ENCODE data around the gene C2.
"Not testable (repeated sequence)": the region's sequence is repeated elsewhere in the genome, so short reads cannot be mapped to it uniquely, and the experiment has no call there.

The C2 gene

DNA sequence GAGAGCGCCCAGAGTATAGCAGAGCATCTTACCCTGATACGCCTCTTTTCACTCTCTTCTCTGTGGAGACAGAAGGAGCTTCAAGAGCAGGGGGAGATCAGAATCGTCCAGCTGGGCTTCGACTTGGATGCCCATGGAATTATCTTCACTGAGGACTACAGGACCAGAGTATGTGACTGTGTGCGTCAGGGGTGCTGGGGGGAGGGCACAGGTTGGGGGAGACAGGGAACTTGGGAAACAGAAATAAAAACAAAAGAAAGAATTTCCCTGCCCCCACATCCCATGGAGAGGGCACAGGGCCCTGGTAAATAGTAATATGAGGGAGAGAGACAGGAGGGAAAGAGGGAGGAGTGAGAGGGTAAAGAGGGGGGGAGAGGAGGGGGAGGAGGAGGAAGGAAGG lies 51.3 kb downstream of the C2 start:
- DNase-seq (ENCODE audit: low read depth), result no peak

DNA sequence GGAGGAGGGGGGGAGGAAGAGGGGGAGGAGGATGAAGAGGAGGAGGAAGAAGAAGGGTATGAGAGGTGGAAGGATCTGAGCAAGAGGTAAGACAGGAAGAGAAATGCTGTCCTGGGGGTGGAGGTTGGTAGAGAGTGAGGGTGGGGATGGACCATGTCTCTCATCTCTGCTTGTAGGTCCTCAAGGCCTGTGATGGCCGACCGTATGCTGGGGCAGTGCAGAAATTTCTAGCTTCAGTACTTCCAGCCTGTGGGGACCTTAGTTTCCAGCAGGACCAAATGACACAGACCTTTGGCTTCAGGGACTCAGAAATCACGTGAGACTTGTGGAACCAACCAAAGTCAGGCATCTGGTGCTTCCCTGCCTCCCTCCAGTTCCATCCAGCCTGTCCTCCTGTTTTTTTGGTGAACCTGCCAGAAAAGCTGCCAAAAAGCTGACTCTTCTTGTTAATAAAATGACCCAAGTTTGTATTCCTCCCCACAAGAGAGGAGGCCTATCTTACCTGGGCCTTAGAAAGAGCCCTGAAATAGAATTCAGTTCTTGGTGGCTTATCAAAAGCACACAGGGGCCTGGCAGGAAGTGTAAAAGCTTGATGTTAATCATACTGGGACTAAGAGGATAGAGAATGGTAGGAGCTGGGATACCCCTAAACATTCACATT lies 51.9 kb downstream of the C2 start:
- DNase-seq (ENCODE audit: low read depth), result no peak

DNA sequence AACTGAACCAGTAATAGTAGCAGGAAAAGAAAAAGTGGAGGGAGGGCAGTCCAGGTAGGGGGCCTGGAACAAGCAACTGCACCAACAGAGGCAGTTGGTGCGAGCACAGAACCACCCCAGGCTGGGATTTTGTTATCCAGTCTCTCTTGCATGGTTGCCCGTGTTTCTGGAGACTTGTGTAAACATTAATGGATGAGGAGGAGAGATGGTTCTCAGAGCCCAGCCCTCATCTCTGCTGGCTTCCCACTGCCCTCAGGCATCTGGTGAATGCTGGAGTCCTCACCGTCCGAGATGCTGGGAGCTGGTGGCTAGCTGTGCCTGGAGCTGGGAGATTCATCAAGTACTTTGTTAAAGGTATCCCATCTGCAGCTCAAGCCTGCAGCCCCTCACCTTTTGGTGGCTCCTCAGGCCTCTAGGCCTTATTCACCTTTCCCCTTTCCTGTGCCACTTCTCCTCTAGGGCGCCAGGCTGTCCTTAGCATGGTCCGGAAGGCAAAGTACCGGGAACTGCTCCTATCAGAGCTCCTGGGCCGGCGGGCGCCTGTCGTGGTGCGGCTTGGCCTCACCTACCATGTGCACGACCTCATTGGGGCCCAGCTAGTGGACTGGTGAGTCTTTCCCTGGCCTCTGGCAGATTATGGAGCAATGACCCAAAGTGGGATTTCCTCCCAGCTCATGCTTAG lies 52.8 kb downstream of the C2 start:
- not testable (repeated sequence) for DNase-seq (ENCODE audit: low read depth)

DNA sequence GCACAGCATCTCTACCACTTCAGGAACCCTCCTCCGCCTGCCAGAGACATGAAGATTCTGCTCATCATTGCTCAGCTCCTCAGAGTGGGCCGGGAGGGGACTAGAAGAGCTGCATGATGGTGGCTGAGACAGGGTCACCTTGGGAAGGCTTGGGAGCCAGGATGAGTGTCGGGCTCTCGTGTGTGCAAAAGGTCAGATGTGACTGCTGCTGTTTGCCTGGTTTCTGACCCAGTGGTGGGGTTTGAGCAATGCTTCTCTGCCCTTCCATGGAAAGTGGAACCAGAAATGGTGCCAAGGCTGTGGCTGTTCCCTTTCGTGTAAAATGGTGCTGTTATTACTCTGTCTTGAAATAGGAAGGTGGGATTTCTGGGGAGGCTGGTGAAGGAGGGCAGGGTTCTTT lies 53.5 kb downstream of the C2 start:
- not testable (repeated sequence) for DNase-seq (ENCODE audit: low read depth)

DNA sequence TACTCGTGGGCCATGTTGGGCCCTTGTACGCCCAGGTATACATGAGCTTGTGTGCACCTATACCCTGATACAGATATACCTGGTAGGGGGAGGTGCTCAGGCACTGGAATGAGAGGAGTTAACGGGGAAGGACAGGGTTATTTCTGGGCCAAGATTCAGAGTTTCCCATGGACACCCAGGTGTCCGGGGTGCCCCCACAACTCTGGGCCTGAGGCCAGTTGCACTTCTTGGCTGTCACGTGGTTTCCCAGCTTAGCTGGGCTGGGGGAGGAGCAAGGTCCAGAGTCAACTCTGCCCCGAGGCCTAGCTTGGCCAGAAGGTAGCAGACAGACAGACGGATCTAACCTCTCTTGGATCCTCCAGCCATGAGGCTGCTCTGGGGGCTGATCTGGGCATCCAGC lies 54.2 kb downstream of the C2 start, which contains the start of gene C4A:
Gene C4A, plus strand, starts transcription at position 314 of the 400 bp plus-strand sequence. Its CDS starts 51 bp downstream, at position 365.
- not testable (repeated sequence) for DNase-seq (ENCODE audit: low read depth)

DNA sequence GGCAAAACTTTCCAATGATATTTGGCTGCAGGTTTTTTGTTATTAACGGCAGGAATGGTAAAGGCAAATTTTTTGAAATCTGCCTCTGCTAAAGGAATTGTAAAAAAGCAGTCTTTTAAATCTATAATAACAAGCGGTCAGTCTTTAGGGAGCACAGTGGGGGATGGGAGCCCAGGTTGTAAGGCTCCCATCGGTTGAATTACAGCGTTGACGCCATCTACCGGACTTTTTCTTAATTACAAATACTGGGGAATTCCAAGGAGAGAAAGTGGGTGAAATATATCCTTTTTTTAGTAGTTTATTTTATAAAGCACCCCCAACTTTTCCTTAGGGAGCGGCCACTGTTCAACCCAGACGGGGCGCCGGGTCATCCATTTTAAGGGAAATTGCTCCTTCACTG lies 61.8 kb downstream of the C2 start:
- DNase-seq (ENCODE audit: low read depth), result not testable (repeated sequence)

DNA sequence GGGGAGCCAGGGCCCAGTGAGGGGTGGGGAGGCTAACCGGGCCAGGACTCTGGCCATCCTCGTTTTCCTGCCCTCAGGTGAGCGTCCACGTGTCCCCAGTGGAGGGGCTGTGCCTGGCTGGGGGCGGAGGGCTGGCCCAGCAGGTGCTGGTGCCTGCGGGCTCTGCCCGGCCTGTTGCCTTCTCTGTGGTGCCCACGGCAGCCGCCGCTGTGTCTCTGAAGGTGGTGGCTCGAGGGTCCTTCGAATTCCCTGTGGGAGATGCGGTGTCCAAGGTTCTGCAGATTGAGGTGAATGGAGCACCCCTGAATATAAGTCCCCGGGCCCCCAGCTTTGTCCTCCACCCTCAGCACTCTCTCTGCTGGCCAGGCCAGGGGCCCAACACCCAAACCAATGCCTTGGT lies 66.9 kb downstream of the C2 start:
- DNase-seq (ENCODE audit: low read depth), result not testable (repeated sequence)

All from iris pigment epithelial cell (primary cell).